K562 (cell line): ENCODE results near the gene LPIN1. TPM values are rescaled to one million over a fixed set of nuclear protein-coding genes. Genes with fewer than 3 reads are reported as not detected.
A peak's percentile ranks its signal among the peaks of the same experiment; 100 is the strongest.

Source experiments
- CBFA2T2 ChIP-seq: fragments of 450-650 bp; conservative IDR thresholded peaks from 2 replicates; pipeline ENCODE4 v1.6.1; 2017; ENCODE audit warnings: mild to moderate bottlenecking
- CBX3 ChIP-seq, 2 experiments: IDR thresholded peaks; 1 replicate in 1 of 2; 2 replicates in 1 of 2; pipeline ENCODE4 v1.6.1; 2012; ENCODE audit warnings: inconsistent platforms in 2 of 2, low read length in 2 of 2, borderline replicate concordance in 1 of 2, control low read depth in 1 of 2
- LCOR ChIP-seq: sonication (generic); formaldehyde crosslinking; IDR thresholded peaks from 2 replicates; pipeline ENCODE4 v1.8.0; 2022; ENCODE audit warnings: mild to moderate bottlenecking, missing genetic modification reagents
- MAFF ChIP-seq: IDR thresholded peaks from 2 replicates; pipeline ENCODE4 v1.6.1; 2012; ENCODE audit warnings: low read length, improper control_type of control experiment
- RBM39 ChIP-seq: fragments of 200-400 bp; formaldehyde crosslinking; optimal IDR thresholded peaks from 2 replicates; pipeline ENCODE3; 2018; ENCODE audit warnings: low read depth, low read length
- SMARCC2 ChIP-seq: fragments of 450-650 bp; IDR thresholded peaks from 2 replicates; pipeline ENCODE4 v1.6.1; 2017; ENCODE audit warnings: antibody characterized with exemption, moderate library complexity, mild to moderate bottlenecking, low read depth
- SPI1 ChIP-seq: IDR thresholded peaks from 2 replicates; pipeline ENCODE4 v1.6.1; 2011; ENCODE audit warnings: low read depth, low read length, control low read depth, borderline replicate concordance
- ZNF121 ChIP-seq: sonication (generic); formaldehyde crosslinking; conservative IDR thresholded peaks from 2 replicates; pipeline ENCODE4 v1.8.0; 2022; ENCODE audit warnings: missing genetic modification reagents
- ZNF282 ChIP-seq: sonication (generic); formaldehyde crosslinking; IDR thresholded peaks from 2 replicates; pipeline ENCODE4 v1.8.1; 2023; ENCODE audit warnings: missing genetic modification reagents
- ZNF324 ChIP-seq: fragments of 250-450 bp; sonication (Bioruptor Pico); IDR thresholded peaks from 2 replicates; pipeline ENCODE4 v1.4.0; 2020; ENCODE audit warnings: mild to moderate bottlenecking
- ZNF436 ChIP-seq: fragments of 250-450, 450-650 bp; sonication (Bioruptor Pico); formaldehyde crosslinking; IDR thresholded peaks from 2 replicates; pipeline ENCODE4 v1.7.0; 2020; ENCODE audit warnings: mild to moderate bottlenecking
- ZNF668 ChIP-seq: fragments of 250-450 bp; sonication (Bioruptor Pico); IDR thresholded peaks from 2 replicates; pipeline ENCODE4 v1.8.0; 2022; ENCODE audit warnings: mild to moderate bottlenecking, inconsistent platforms
- polyA plus RNA-seq, 8 experiments: library from polyadenylated mRNA; depleted of rRNA in 4 of 8; stranded (reverse) in 5 of 8; unstranded in 3 of 8; fragments of >200 nt; fragmentation: Nextera tagmentation in 2 of 8; fragmentation: Illumina TruSeq in 1 of 8; extraction: Ambion mirVana in 2 of 8; extraction: Trizol in 1 of 8; gene quantifications; 2 replicates each; pipeline versions ENCODE4 v1.2.1 to v1.2.3, GENCODE V29; 2011 to 2014; ENCODE audit warnings: inconsistent platforms in 1 of 8, missing spikeins in 1 of 8
- total RNA-seq, 7 experiments: library from RNA; depleted of rRNA in 6 of 7; stranded (reverse); fragments of >200 nt in 6 of 7; fragmentation: Illumina TruSeq in 2 of 7; extraction: Trizol in 2 of 7; gene quantifications; 2 replicates each; pipeline versions ENCODE4 v1.2.1 to v1.2.3, GENCODE V29; 2011 to 2021; ENCODE audit warnings: low replicate concordance in 1 of 7
- TF ChIP-seq, protein P1 (sequence below): fragments of 250-450 bp; sonication (Bioruptor Pico); IDR thresholded peaks from 2 replicates; pipeline ENCODE4 v1.5.0; 2021; ENCODE audit warnings: mild to moderate bottlenecking, borderline replicate concordance

Gene LPIN1
- total and polyA plus RNA-seq, 9 of the 15 experiments (the other 6 are each of a cell fraction or from before 2014, with no cell fraction given): 9.2 to 84.0 (median 27.8) TPM

DNA sequence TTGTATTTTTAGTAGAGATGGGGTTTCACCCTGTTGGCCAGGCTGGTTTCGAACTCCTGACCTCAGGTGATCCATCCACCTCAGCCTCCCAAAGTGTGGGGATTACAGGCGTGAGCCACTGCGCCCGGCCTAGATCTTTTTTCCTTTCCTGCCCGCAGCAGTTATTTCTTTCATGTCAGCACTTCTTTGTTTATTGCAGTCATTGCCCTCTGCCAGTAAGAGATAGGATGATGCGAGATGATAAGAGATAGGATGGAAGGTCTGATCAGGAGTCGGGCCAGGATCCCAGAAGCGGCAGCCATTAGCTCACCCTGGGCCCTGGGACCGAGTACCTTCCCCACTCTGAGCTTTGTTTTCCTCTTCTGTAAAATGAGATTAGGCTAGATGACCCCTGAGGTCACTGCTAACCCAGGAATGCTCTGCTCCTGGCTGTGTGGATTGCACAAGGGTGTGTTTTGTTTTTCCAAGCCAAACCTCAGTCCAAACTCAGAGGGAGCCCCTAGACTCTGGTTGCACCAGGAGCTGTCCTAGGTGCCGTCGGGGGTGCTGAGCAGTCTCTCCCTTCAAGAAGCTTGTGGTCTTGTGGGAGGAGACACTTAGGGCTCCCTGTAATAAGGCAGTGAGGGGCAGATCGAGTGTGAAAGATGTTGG lies 63.3 kb downstream of the LPIN1 start (continued):
- TF ChIP-seq LCOR (no peak), RBM39 (no peak), ZNF282 (no peak), ZNF121 (CRISPR knock-in tag) (no peak), ZNF436 (CRISPR knock-in tag) (no peak), ZNF668 (no peak), CBX3 (IDR thresholded peaks at IDR 0.05; ENCODE audit: borderline replicate concordance in 1 of 2, low read length in 2 of 2) (no peak), SMARCC2 (no peak), ZNF324 (CRISPR knock-in tag) (no peak), MAFF (no peak; the same call in 1 of the 2 replicates), SPI1 (no peak), CBFA2T2 (0 out of 2 replicates have a peak, but pooled peaks have one; percentile 3)
- TF ChIP-seq, protein P1, sequence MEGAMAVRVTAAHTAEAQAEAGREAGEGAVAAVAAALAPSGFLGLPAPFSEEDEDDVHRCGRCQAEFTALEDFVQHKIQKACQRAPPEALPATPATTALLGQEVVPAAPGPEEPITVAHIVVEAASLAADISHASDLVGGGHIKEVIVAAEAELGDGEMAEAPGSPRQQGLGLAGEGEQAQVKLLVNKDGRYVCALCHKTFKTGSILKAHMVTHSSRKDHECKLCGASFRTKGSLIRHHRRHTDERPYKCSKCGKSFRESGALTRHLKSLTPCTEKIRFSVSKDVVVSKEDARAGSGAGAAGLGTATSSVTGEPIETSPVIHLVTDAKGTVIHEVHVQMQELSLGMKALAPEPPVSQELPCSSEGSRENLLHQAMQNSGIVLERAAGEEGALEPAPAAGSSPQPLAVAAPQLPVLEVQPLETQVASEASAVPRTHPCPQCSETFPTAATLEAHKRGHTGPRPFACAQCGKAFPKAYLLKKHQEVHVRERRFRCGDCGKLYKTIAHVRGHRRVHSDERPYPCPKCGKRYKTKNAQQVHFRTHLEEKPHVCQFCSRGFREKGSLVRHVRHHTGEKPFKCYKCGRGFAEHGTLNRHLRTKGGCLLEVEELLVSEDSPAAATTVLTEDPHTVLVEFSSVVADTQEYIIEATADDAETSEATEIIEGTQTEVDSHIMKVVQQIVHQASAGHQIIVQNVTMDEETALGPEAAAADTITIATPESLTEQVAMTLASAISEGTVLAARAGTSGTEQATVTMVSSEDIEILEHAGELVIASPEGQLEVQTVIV (CRISPR knock-in tag): no peak
